MM.1S (cell line): ENCODE measurements around the gene MZT2B.
"Not testable (repeated sequence)": the region's sequence is repeated elsewhere in the genome, so short reads cannot be mapped to it uniquely, and the experiment has no call there.

Experiments used
- CTCF ChIP-seq: fragments of 300-600 bp; sonication (generic); IDR thresholded peaks from 2 replicates; pipeline ENCODE4 v1.5.1; 2016; ENCODE audit warnings: antibody characterized with exemption, low read length, mixed read lengths
- EZH2 ChIP-seq: fragments of 300-600 bp; sonication (generic); optimal IDR thresholded peaks from 2 replicates; pipeline ENCODE3; 2017; ENCODE audit warnings: low read depth, mild to moderate bottlenecking, antibody characterized with exemption, low read length, mixed read lengths
- EZH2phosphoT487 ChIP-seq: fragments of 300-600 bp; sonication (generic); IDR thresholded peaks from 2 replicates; pipeline ENCODE4 v1.6.1; 2018; ENCODE audit warnings: antibody characterized with exemption, low read length

- not testable (repeated sequence) for TF ChIP-seq CTCF, EZH2phosphoT487, EZH2
Measured at GRCh38 chr2:130228467-130229160, 46.6 kb downstream of the MZT2B start.
